ENCODE results near the gene PSMD6.

- TF ChIP-seq CTCF (conservative IDR thresholded peaks at IDR 0.05) (no peak), ZFX (IDR thresholded peaks at IDR 0.05) (no peak)
Measured at GRCh38 chr3:64038253-64038767, 15.0 kb upstream of the PSMD6 start.

Measured in C4-2B (cell line).